ENCODE measurements around the gene ELMOD1. TPM values are rescaled to one million over a fixed set of nuclear protein-coding genes. Genes with fewer than 3 reads are reported as not detected.
"Not testable (repeated sequence)": the region's sequence is repeated elsewhere in the genome, so short reads cannot be mapped to it uniquely, and the experiment has no call there.

The ELMOD1 gene
- total RNA-seq, 3 donors from 2014 or later (not counting 1 experiment from before 2014, with no cell fraction given), result not detected

DNA sequence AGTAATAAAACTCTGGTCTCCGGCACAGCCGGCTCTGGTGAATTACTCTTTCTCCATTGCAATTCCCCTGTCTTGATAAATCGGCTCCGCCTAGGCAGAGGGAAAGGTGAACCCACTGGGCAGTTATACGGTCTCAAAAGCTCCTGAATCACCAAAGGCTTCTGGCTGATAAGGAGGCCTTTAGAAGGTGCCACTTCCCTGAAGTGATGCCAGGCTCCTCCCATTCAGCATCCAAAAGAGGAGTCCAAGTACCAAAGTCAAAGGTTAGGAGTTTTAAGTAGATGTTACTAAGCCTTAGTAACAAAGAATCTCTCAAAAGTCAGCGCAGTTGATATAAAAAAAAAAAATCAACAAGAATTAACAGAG, 13.6 kb upstream of the ELMOD1 start:
- Histone ChIP-seq H3K36me3 (ENCODE audit: control insufficient read depth, insufficient read depth, low read length) (no peaks in the 10 kb centered on the region), H3K9me3 (ENCODE audit: control insufficient read depth, insufficient read depth, low read length) (no peaks in the 10 kb centered on the region), H3K4me1 (ENCODE audit: control insufficient read depth, insufficient read depth, low read length) (no peaks in the 10 kb centered on the region), H3K4me3 (ENCODE audit: low read length) (no peak overlapping the region), H3K27me3 (ENCODE audit: control insufficient read depth, insufficient read depth, low read length) (no peaks in the 10 kb centered on the region), H3K27ac (ENCODE audit: low read length) (no peak overlapping the region)
- DNase-seq (no peak), ATAC-seq (no peak)
- H3K36me3 Mint-ChIP-seq, result no peaks in the 10 kb centered on the region
- peaks cover 13 to 25% of the 10 kb centered on the region in 2 donors for H3K27me3 Mint-ChIP-seq (ENCODE audit: low read depth in 2 of 2)
- no peak overlapping the region for H3K4me3 Mint-ChIP-seq
- no peaks in the 10 kb centered on the region for H3K4me1 Mint-ChIP-seq
- H3K9me3 Mint-ChIP-seq, result peaks cover 4% of the 10 kb centered on the region in 2 donors
- WGBS (ENCODE audit: insufficient coverage), result 78% methylated on average over 5 of the region's 6 CpGs
- no peak overlapping the region for H3K27ac Mint-ChIP-seq
- TF ChIP-seq, protein P1, sequence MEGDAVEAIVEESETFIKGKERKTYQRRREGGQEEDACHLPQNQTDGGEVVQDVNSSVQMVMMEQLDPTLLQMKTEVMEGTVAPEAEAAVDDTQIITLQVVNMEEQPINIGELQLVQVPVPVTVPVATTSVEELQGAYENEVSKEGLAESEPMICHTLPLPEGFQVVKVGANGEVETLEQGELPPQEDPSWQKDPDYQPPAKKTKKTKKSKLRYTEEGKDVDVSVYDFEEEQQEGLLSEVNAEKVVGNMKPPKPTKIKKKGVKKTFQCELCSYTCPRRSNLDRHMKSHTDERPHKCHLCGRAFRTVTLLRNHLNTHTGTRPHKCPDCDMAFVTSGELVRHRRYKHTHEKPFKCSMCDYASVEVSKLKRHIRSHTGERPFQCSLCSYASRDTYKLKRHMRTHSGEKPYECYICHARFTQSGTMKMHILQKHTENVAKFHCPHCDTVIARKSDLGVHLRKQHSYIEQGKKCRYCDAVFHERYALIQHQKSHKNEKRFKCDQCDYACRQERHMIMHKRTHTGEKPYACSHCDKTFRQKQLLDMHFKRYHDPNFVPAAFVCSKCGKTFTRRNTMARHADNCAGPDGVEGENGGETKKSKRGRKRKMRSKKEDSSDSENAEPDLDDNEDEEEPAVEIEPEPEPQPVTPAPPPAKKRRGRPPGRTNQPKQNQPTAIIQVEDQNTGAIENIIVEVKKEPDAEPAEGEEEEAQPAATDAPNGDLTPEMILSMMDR (IDR thresholded peaks at IDR 0.05), result no peak
- intact Hi-C loops (cut with micrococcal nuclease), result loop anchor here (2.0 kb wide), 1 partner anchor 105 kb away; no protein-coding TSS in a partner anchor

DNA sequence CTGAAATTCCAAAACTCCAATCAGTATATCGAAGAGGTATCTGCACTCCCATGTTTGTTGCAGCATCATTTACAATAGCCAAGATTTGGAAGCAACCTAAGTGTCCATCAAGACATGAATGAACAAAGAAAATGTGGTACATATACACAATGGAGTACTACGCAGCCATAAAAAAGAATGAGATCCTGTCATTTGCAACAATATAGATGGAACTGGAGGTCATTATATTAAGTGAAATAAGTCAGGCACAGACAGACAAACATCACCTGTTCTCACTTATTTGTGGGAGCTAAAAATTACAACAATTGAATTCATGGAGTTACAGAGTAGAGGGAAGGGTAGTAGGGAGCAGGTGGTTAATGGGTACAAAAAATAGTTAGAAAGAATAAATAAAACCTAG, 11.8 kb upstream of the ELMOD1 start:
- H3K36me3 Mint-ChIP-seq; DNase-seq; H3K36me3 ChIP-seq (ENCODE audit: control insufficient read depth, insufficient read depth, low read length); intact Hi-C loops (cut with micrococcal nuclease); H3K4me1 ChIP-seq (ENCODE audit: control insufficient read depth, insufficient read depth, low read length); H3K9me3 Mint-ChIP-seq; H3K27ac ChIP-seq (ENCODE audit: low read length); H3K4me1 Mint-ChIP-seq; H3K9me3 ChIP-seq (ENCODE audit: control insufficient read depth, insufficient read depth, low read length); H3K27me3 ChIP-seq (ENCODE audit: control insufficient read depth, insufficient read depth, low read length); ATAC-seq; H3K27ac Mint-ChIP-seq; H3K4me3 Mint-ChIP-seq; H3K4me3 ChIP-seq (ENCODE audit: low read length): not testable (repeated sequence)
- WGBS (ENCODE audit: insufficient coverage), result 100% methylated on average over 2 of the region's 2 CpGs
- peaks cover 10 to 38% of the 10 kb centered on the region in 2 donors for H3K27me3 Mint-ChIP-seq (ENCODE audit: low read depth in 2 of 2)

DNA sequence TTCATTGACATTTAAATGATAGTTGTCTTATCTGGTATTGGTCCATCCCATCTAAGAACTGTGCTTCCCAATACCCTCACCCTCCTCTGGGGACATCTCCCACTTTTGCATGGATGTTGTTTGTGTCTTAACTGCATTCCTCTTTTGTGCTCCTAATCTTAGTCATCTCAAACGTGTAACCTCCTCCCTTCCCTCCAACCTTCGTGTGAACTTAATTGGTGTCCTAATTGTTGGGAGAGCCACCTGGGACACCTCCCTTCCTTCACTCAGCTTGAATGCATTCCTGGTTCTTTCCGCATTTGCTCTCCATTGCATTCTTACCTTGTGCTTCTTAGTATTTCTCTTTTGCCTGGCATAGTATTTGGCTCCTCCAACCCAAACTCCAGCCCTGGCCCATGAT, 9.8 kb upstream of the ELMOD1 start:
- no peaks in the 10 kb centered on the region for H3K4me1 Mint-ChIP-seq
- Histone ChIP-seq H3K9me3 (ENCODE audit: control insufficient read depth, insufficient read depth, low read length) (no peaks in the 10 kb centered on the region), H3K27me3 (ENCODE audit: control insufficient read depth, insufficient read depth, low read length) (peaks cover 4% of the 10 kb centered on the region), H3K27ac (ENCODE audit: low read length) (no peak overlapping the region), H3K4me1 (ENCODE audit: control insufficient read depth, insufficient read depth, low read length) (no peaks in the 10 kb centered on the region), H3K4me3 (ENCODE audit: low read length) (no peak overlapping the region), H3K36me3 (ENCODE audit: control insufficient read depth, insufficient read depth, low read length) (no peaks in the 10 kb centered on the region)
- DNase-seq (no peak), ATAC-seq (no peak)
- H3K36me3 Mint-ChIP-seq, result no peaks in the 10 kb centered on the region
- intact Hi-C loops (cut with micrococcal nuclease), result no loop called here
- H3K27me3 Mint-ChIP-seq (ENCODE audit: low read depth in 2 of 2), result peaks cover 16 to 45% of the 10 kb centered on the region in 2 donors
- no peak overlapping the region for H3K4me3 Mint-ChIP-seq
- no peak overlapping the region for H3K27ac Mint-ChIP-seq
- WGBS (ENCODE audit: insufficient coverage), result 59% methylated on average over 3 of the region's 3 CpGs
- H3K9me3 Mint-ChIP-seq, result peaks cover 4% of the 10 kb centered on the region in 2 donors
- TF ChIP-seq, protein P1 (IDR thresholded peaks at IDR 0.05), result no peak

DNA sequence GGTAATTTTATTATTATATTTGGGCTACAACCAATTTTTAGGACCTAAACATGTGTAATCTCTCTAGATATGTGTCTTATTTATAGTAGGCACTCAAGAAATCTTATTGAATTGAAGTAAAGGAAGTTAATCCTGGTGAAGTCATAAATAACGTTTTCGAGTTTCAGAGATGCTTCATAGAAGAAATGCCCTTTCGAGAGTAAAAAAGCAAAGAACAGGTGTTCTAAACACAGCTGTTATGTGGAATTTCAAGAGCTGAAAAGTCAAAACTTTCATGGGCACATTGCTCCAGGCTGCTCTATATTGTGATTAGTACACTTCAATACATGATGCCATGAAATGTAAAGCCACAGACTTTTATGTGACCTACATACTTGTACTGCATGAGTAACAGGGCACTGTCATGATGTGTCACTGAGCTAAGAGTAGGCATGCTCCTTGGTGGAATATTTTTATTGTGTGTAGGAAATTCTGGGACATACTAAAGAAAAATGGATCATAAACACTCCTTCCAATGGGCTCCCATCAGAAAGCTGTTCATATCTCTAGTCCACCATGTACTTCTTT, 7.2 kb upstream of the ELMOD1 start:
- intact Hi-C loops (cut with micrococcal nuclease), result no loop called here
- H3K4me3 Mint-ChIP-seq, result no peak overlapping the region
- no peaks in the 10 kb centered on the region for H3K36me3 Mint-ChIP-seq
- no peaks in the 10 kb centered on the region for H3K4me1 Mint-ChIP-seq
- peaks cover 4% of the 10 kb centered on the region in 2 donors for H3K9me3 Mint-ChIP-seq
- no peaks in the 10 kb centered on the region for H3K4me1 ChIP-seq (ENCODE audit: control insufficient read depth, insufficient read depth, low read length)
- no peak for DNase-seq
- H3K27me3 Mint-ChIP-seq (ENCODE audit: low read depth in 2 of 2), result peaks cover 32 to 68% of the 10 kb centered on the region in 2 donors
- H3K36me3 ChIP-seq (ENCODE audit: control insufficient read depth, insufficient read depth, low read length), result no peaks in the 10 kb centered on the region
- no peak overlapping the region for H3K27ac Mint-ChIP-seq
- WGBS (ENCODE audit: insufficient coverage), result 42% methylated on average over 3 of the region's 3 CpGs
- no peak for ATAC-seq
- H3K4me3 ChIP-seq (ENCODE audit: low read length), result no peak overlapping the region
- H3K9me3 ChIP-seq (ENCODE audit: control insufficient read depth, insufficient read depth, low read length), result no peaks in the 10 kb centered on the region
- H3K27me3 ChIP-seq (ENCODE audit: control insufficient read depth, insufficient read depth, low read length), result peaks cover 13% of the 10 kb centered on the region
- TF ChIP-seq, protein P1 (IDR thresholded peaks at IDR 0.05), result no peak
- no peak overlapping the region for H3K27ac ChIP-seq (ENCODE audit: low read length)
